Measurements from ENCODE around the gene MED9.
A peak's percentile ranks its signal among the peaks of the same experiment; 100 is the strongest.

The MED9 gene

DNA sequence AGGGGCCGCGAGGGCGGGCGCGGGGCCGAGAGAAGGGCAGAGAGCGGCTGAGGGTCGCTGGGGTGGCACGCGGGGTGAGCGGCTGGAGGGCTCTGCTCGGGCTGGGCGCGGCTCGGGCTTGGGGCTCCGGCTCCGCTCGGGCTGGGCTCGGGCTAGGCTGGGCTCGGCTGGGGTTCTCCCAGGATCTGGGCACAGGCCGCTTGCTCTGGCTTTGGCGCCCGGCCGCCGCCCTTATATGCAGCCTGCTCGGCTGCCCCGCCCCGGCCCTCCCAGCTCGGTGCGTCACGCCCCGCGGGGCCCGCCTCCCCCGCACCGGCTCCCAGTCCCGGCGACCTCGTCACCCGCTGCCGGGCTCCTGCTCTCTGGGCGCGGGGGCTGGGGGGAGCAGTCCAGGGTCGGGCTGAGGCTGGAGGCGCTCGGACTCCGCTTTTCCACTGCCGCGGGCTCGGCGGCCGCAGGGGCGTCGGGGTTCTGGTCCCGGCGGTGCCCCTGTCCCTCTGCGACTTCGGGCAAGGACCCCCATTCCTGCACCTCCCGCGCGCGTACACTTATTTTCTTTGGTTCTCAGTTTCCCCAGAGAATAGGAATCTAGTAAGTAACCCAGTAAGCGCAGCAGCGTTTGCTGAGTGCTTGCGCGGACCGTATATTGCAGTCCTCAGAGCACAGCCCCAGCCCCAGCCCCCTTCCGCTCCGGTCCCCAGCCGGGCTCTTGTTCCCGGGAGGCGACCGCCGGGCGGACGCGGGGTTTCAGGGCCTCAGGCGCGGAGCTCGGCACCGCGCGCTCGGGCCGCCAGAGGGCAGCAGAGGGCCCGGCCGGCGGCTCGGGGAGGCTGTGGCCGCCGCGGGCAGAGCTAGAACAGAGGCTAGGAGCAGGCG is 19.6 kb downstream of the MED9 start, which contains the start of gene RASD1 (continued):
- no peak for TF ChIP-seq ZNF23 (tag by site-specific recombination; IDR thresholded peaks at IDR 0.05; ENCODE audit: borderline replicate concordance)
- no peak for TF ChIP-seq ZNF558 (tag by site-specific recombination; IDR thresholded peaks at IDR 0.05)
- TF ChIP-seq ZNF473 (tag by site-specific recombination; IDR thresholded peaks at IDR 0.05), result no peak
- no peak for TF ChIP-seq TCF7L2 (IDR thresholded peaks at IDR 0.05; ENCODE audit: borderline replicate concordance, low read depth, low read length)
- 0 out of 2 replicates have a peak, but pooled peaks have one; percentile 7 for TF ChIP-seq EGR2 (tag by site-specific recombination; IDR thresholded peaks at IDR 0.05; ENCODE audit: low read depth)
- TF ChIP-seq YY2 (tag by site-specific recombination; IDR thresholded peaks at IDR 0.05), result no peak

DNA sequence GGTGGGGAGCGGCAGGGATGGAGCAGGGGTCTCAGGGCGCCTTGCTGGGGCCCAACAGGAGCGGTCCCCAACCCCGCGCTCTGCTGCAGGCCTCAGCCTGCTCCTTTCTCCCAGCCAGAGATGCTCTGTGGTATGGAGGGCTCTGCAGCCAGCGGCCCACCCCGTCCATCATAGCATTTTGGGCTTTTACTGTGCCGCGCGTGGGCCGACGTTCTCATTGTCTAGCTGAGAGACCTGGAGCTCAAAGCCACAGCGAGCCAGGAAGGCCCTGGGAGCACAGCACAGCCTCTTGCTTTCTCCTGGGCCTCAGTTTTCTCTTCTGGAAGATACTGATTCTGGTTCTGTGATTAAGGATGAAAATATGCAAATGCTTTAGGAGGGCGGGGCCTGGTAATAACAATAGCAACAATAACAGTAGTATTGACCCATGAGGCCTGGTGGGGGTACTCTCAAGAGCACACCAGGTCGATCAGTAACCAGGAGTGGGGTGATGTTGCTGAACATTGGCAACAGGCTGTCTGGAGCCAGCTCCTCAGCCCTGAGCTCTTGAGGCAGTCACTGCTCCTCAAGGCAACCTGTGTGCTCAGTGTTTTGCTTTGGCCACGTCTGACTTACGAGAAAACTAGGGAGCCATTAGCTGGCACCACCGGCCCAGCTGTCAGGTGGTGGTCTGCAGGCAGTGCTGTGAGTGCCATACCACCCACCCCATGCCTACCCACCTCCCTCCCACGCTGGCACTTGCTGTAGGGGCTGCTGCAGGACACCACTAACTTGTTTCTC is 20.5 kb downstream of the MED9 start:
- TF ChIP-seq ZNF211 (tag by site-specific recombination; IDR thresholded peaks at IDR 0.05; ENCODE audit: low read depth) (no peak), ZNF37A (tag by site-specific recombination; IDR thresholded peaks at IDR 0.05) (no peak), MYNN (tag by site-specific recombination; IDR thresholded peaks at IDR 0.05; ENCODE audit: borderline replicate concordance) (0 out of 2 replicates have a peak, but pooled peaks have one; percentile 11), ZNF248 (tag by site-specific recombination; IDR thresholded peaks at IDR 0.05) (peak; percentile 92), ZNF19 (tag by site-specific recombination; IDR thresholded peaks at IDR 0.05; ENCODE audit: low read depth) (no peak), SCRT2 (tag by site-specific recombination; IDR thresholded peaks at IDR 0.05) (peak; percentile 66), ZNF561 (tag by site-specific recombination; IDR thresholded peaks at IDR 0.05; ENCODE audit: borderline replicate concordance) (no peak), ZNF610 (tag by site-specific recombination; IDR thresholded peaks at IDR 0.05; ENCODE audit: borderline replicate concordance) (peak; percentile 86; the same call in 1 of the 2 replicates), ZNF707 (tag by site-specific recombination; IDR thresholded peaks at IDR 0.05) (peak; percentile 86), SP7 (tag by site-specific recombination; IDR thresholded peaks at IDR 0.05) (no peak), ZNF510 (tag by site-specific recombination; IDR thresholded peaks at IDR 0.05; ENCODE audit: insufficient replicate concordance) (no peak)
- TF ChIP-seq, protein P1, sequence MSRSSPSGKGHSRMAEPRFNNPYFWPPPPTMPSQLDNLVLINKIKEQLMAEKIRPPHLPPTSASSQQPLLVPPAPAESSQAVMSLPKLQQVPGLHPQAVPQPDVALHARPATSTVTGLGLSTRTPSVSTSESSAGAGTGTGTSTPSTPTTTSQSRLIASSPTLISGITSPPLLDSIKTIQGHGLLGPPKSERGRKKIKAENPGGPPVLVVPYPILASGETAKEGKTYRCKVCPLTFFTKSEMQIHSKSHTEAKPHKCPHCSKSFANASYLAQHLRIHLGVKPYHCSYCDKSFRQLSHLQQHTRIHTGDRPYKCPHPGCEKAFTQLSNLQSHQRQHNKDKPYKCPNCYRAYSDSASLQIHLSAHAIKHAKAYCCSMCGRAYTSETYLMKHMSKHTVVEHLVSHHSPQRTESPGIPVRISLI (tag by site-specific recombination; IDR thresholded peaks at IDR 0.05), result no peak
- Histone ChIP-seq H3K9me3 (ENCODE audit: control insufficient read depth, insufficient read depth, low read depth, low read length) (no peaks in the 10 kb centered on the region), H3K27ac (ENCODE audit: extremely low read depth, low read depth, low read length) (no peak overlapping the region), H3K36me3 (ENCODE audit: control insufficient read depth in 2 of 2, insufficient read depth in 1 of 2, low read length in 2 of 2) (peaks cover 0 to 23% of the 10 kb centered on the region in 2 experiments; a peak in 1 of 3 replicates), H3K4me1 (ENCODE audit: control insufficient read depth, insufficient read depth, low read length) (no peaks in the 10 kb centered on the region), H3K4me3 (ENCODE audit: low read depth, low read length) (peak overlapping the region; percentile 27)
- POLR2A ChIA-PET, result interaction anchor here (0.7 to 2.6 kb wide), 32 partner anchors 8 to 422 kb away, joined by 3 to 25 read pairs (median 8); partner anchors contain the start of genes MED9 and PEMT
- CTCF ChIA-PET, result interaction anchor here (0.6 to 5.3 kb wide), 51 partner anchors 8 to 669 kb away, joined by 3 to 86 read pairs (median 4); partner anchors contain the start of gene PEMT

- ChIA-PET CTCF (interaction anchor here (0.7 to 5.3 kb wide), 15 partner anchors 8 to 537 kb away, joined by 3 to 86 read pairs (median 6); no protein-coding TSS in a partner anchor), POLR2A (interaction anchor here (2.5 kb wide), 2 partner anchors 71 to 93 kb away, joined by 15 to 21 read pairs; partner anchors contain the start of gene PEMT)
- no peaks in the 10 kb centered on the region for H3K4me1 ChIP-seq (ENCODE audit: control insufficient read depth, insufficient read depth, low read length)
- H3K9me3 ChIP-seq (ENCODE audit: control insufficient read depth, insufficient read depth, low read depth, low read length), result no peaks in the 10 kb centered on the region
- H3K4me3 ChIP-seq (ENCODE audit: low read depth, low read length), result no peak overlapping the region
- no peak overlapping the region for H3K27ac ChIP-seq (ENCODE audit: extremely low read depth, low read depth, low read length)
- H3K36me3 ChIP-seq (ENCODE audit: control insufficient read depth in 2 of 2, insufficient read depth in 1 of 2, low read length in 2 of 2), result peaks cover 0 to 16% of the 10 kb centered on the region in 2 experiments; a peak in 1 of 3 replicates
- TF ChIP-seq SP2 (tag by site-specific recombination; IDR thresholded peaks at IDR 0.05) (no peak), ZNF423 (tag by site-specific recombination; IDR thresholded peaks at IDR 0.05) (no peak), KLF16 (tag by site-specific recombination; IDR thresholded peaks at IDR 0.05) (no peak), ZNF280C (tag by site-specific recombination; IDR thresholded peaks at IDR 0.05) (no peak), HOXD13 (CRISPR knock-in tag; IDR thresholded peaks at IDR 0.05; ENCODE audit: borderline replicate concordance) (no peak), EGR2 (tag by site-specific recombination; IDR thresholded peaks at IDR 0.05; ENCODE audit: low read depth) (no peak)
- TF ChIP-seq, protein P2, sequence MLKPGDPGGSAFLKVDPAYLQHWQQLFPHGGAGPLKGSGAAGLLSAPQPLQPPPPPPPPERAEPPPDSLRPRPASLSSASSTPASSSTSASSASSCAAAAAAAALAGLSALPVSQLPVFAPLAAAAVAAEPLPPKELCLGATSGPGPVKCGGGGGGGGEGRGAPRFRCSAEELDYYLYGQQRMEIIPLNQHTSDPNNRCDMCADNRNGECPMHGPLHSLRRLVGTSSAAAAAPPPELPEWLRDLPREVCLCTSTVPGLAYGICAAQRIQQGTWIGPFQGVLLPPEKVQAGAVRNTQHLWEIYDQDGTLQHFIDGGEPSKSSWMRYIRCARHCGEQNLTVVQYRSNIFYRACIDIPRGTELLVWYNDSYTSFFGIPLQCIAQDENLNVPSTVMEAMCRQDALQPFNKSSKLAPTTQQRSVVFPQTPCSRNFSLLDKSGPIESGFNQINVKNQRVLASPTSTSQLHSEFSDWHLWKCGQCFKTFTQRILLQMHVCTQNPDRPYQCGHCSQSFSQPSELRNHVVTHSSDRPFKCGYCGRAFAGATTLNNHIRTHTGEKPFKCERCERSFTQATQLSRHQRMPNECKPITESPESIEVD (tag by site-specific recombination; IDR thresholded peaks at IDR 0.05), result no peak
Measured at GRCh38 chr17:17497845-17498520, 21.2 kb downstream of the MED9 start.
